GM18511 (cell line): Measurements from ENCODE around the gene GPR132.
"Not testable (repeated sequence)": the region's sequence is repeated elsewhere in the genome, so short reads cannot be mapped to it uniquely, and the experiment has no call there.

Source experiments
- ATAC-seq: cut with Tn5 transposase; IDR thresholded peaks from one replicate; pipeline ENCODE4 v1.9.1; 2021; ENCODE audit warnings: mild to moderate bottlenecking, moderate library complexity; ENCODE audit not compliant: unreplicated experiment

Gene GPR132

DNA sequence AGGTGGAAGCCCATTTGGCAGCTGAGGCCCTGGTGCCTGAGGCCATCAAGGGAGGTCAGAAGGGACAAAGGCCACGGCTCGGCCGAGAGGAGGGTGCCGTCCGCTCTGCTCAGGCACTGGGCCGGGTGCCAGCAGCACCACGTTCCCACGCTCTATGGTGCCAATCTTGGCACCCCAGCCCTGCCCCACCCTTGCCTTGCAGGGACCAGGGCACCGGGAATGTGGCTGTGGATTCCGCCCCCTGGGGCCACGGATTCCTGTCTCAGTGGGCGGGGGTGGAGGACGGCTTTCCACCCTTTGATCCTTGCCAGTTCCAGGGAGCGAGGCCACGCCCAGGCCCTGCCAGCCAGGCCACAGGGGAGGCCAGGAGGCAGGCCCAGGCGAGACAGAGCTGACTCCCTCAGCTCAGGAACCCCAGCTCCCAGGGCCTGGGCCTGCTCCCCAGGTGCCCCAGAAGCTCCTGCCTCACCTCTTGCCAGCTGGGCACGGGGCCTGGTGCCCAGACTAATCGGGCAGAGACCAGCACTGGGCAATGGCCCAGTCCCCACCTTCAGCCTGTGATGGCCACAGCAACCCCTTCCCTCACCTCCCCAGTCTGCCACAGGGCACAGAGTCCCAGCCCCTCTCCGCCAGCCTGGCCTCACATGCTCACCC lies 26.4 kb upstream of the GPR132 start:
- no peak for ATAC-seq

- no peak for ATAC-seq
Measured at GRCh38 chr14:105091054-105091516, 25.9 kb upstream of the GPR132 start.

DNA sequence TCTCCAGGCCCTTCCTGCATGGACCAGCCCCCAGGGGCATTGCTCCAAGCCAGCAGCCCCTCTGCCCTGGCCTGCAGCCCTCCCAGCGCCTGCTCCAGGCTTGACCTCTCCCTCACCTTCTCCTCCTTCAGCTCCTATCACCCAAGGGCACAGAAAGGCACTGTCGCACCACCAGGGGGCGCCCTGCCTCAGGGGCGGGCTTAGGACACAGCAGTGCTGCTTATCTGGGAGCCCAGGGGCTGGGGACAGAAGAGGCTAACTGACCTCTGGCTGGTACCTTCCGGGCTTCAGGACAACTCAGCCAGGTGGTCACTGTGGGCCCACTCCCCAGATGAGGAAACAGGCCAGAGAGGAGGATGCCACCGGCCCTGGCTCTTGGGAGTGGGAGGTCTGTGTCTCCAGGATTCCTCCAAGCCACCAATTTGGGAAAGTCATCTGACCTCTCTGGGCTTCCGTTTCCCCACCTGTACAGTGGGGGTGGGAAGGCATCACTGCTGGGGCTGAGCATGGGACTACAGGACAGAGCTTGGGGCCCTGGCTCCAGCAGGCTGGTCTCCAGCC lies 25.3 kb upstream of the GPR132 start:
- no peak for ATAC-seq

- no peak for ATAC-seq
Measured at GRCh38 chr14:105089746-105090492, 24.7 kb upstream of the GPR132 start.

DNA sequence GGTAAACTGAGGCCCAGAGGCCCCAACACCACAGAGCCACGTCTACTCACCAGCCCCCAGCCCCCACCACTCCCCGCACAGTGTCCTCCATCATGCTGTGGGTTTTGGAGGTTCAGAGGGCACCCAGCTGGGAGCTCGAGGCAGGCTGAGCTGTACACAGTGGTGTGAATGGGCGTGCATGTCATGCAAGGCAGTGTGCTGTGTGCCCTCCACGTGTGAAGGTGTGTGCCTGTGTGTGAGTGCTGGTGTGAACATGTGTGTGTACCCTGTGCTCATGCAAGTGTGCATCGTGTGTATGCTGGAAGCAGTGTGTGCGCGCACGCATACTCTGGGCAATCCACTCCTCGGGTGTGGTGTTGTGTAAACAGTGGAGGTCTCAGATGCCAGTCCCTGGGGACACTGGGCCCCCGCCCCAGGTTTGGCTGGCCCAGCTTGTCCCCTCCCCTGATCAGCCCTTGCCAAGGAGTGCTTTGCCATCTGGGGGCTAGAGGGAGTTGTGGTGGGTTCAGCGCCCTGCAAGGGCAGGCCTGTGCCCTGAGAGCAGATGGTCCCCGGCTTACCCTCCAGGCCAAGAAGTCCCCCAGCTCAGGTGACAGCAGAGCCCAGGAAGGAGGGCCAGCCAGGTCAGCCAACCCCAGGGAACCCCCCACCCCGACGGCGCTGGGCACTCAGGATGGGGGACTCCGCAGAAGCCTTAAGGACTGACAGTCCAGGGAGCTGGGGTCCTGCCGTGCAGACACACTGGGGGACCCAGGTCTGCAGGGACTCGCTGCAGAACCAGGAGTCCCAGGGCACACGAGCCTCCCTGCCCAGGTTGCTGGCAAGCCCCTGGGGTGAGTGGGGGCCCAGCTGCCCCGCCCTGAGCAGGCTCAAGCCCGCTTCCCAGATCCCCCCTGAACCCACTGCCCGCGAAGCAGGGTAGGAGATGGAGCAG lies 23.8 kb upstream of the GPR132 start:
- ATAC-seq = no peak

DNA sequence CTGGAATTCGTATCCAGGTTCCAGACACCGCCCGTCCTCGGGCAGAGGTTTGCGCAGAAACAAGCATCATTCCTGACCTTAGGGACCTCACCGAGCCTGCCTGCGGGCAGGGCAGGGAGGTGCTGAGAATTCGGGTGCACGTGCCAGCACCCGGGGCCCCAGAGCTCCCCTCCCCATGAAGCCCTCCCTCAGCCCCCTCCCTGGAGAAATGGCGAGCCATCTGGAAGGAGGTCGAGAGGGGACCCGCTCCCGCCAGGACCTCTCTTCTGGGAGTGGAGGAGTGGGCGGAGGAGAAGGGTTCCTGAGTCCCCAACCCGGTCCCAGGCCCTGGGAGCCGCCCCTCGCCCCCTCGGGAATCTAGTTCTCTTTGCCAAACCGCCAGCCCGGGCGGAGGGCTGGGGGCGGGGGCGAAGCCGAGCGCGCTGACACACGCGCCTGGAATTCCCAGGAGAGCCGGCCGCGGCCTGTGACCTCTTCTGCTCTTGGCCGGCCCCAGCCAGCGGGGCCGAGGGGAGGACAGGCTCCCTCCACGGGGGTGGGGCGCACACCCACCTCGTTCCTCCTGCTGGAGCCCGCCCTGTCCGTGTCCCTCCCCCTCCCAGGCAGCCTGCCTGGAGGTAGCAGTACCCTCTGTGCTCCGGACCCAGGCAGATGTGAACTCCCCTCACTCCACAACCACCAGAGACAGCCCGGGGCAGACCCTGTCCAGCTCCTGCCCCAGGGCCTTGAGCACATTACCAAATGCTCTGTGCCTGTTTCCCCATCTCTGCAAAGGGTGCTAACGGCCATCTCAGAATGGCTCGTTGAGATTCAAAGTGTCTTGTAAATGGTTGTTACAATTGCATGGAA lies 23.0 kb upstream of the GPR132 start:
- no peak for ATAC-seq

GRCh38 chr14:105087308-105087962 lies 22.2 kb upstream of the GPR132 start:
- peak; percentile 21 for ATAC-seq

- ATAC-seq = peak; percentile 80
Measured at GRCh38 chr14:105086833-105087307, 21.6 kb upstream of the GPR132 start.

- ATAC-seq = no peak
Measured at GRCh38 chr14:105085766-105086165, 20.5 kb upstream of the GPR132 start.

- no peak for ATAC-seq
Measured at GRCh38 chr14:105084741-105085571, 19.7 kb upstream of the GPR132 start.

DNA sequence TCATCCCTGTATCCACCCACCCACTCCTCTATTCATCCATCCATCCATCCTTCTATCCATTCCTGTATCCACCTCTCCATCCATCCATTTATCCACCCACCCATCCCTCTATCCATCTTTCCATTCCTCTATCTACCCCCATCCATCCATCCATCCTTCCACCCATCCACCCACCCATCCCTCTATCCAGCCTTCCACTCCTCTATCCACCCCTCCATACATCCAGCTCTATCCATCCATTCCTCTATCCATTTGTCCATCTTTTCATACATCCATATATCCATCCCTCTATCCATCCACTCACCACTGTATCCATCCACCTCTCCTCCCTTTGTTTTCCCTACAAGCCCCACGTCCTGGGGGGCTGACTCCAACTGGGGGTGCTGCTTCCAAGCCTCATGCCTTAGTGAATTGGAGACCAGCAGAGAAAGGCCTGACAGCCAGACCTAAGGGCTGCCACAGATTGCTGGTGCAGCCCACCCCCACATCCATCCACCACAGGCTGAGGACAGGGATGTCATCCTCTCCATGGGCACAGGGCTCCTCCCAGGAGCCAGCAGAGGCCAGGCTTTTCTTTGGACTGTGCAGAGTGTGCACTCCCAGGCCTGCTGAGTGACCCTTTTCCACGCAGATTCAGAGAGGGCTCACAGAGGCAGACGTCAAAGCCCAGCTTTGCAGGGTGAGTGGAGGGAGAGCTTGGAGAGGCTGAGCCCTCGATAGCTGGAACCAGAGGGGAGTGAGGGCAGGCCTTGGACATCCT lies 18.9 kb upstream of the GPR132 start:
- no peak for ATAC-seq

DNA sequence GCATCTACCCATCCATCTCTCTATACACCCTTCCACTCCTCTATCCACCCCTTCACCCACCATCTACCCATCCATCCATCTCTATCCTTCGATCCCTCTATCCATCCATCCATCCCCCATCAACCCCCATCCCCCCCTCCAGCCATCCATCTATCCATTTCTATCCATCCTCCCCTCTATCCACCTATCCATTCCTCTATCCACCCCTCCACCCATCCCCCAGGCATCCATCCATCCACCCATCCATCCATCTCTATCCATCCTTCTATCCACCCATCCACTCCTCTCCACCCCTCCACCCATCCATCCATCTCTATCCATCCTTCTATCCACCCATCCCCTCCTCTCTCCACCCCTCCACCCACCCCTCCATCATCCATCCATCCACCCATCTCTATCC lies 17.5 kb upstream of the GPR132 start:
- no peak for ATAC-seq

- not testable (repeated sequence) for ATAC-seq
Measured at GRCh38 chr14:105081473-105081872, 16.2 kb upstream of the GPR132 start.

- ATAC-seq = no peak
Measured at GRCh38 chr14:105080161-105080560, 14.9 kb upstream of the GPR132 start.

GRCh38 chr14:105078294-105078693 lies 13.1 kb upstream of the GPR132 start:
- ATAC-seq = no peak

DNA sequence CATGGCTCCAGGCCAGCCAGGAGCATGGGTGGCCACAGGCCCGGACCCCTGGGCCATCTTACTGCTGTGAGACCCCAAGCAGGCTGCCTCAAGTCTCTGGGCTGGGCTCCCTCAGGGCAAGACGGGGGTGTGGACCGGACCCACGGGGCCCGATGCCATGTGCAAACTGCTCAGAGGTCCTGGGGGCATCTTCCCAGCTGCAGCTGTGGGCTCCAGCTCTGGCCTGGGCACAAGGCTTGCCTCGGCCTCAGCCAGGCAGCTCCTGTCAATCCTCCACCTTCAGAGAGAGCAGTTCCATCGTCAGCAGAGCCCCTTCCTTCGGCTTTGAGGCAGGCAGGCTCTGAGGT lies 12.4 kb upstream of the GPR132 start:
- ATAC-seq = no peak

- ATAC-seq = no peak
Measured at GRCh38 chr14:105076805-105077648, 11.8 kb upstream of the GPR132 start.
